Endothelial cell of umbilical vein (primary cell): Measurements from ENCODE around the gene PGAM2. TPM values are rescaled to one million over a fixed set of nuclear protein-coding genes. Genes with fewer than 3 reads are reported as not detected.

Experiments used
- BruUV-seq: library from RNA; stranded (reverse); fragments of 400-500 nt; replicated peaks from 2 replicates; lab custom pipeline; 2021; lab: Mats Ljungman, UMichigan
- CTCF ChIA-PET: fragments of 300-600, 350-600 bp; sonication (Branson Sonifier 250); formaldehyde crosslinking; loops from one replicate; lab custom pipeline; 2021; ENCODE audit warnings: antibody characterized with exemption, inconsistent platforms; lab: Charles Lee
- POLR2A ChIA-PET: fragments of 300-600, 350-600 bp; sonication (Branson Sonifier 250); formaldehyde crosslinking; loops from one replicate; lab custom pipeline; 2021; ENCODE audit warnings: antibody characterized with exemption, inconsistent platforms; lab: Charles Lee
- DNase-seq: peaks from one replicate; pipeline ENCODE4 v3.0.0-alpha.2; 2011; ENCODE audit warnings: low read depth, low spot score
- FAIRE-seq: peaks from 2 replicates; lab custom pipeline; 2011; peaks lifted over from hg19 to GRCh38; lab: Jason Lieb, UNC
- H2AFZ ChIP-seq: 2 replicates; pipeline ENCODE4 v1.6.0; 2012; ENCODE audit warnings: low read depth, low read length, control low read depth, inconsistent platforms
- H3K27ac ChIP-seq: 2 replicates; pipeline ENCODE4 v1.5.1; 2011; ENCODE audit warnings: low read depth, mild to moderate bottlenecking, control low read depth, low read length, moderate library complexity; ENCODE audit not compliant: insufficient read depth
- H3K27me3 ChIP-seq, 2 experiments: 2 replicates each; pipeline versions ENCODE4 v1.6.0 to v1.6.1; 2011; ENCODE audit warnings: low read length in 2 of 2, mixed read lengths in 1 of 2; ENCODE audit not compliant: control insufficient read depth in 2 of 2, insufficient read depth in 2 of 2
- H3K36me3 ChIP-seq, 2 experiments: 2 replicates in 1 of 2; 3 replicates in 1 of 2; pipeline ENCODE4 v1.5.1; 2011; ENCODE audit warnings: low read length in 2 of 2, mild to moderate bottlenecking in 1 of 2, moderate library complexity in 1 of 2; ENCODE audit not compliant: control insufficient read depth in 2 of 2, insufficient read depth in 2 of 2; ENCODE audit errors: extremely low read depth in 1 of 2
- H3K4me1 ChIP-seq: 3 replicates; pipeline ENCODE4 v1.5.1; 2011; ENCODE audit warnings: mild to moderate bottlenecking, low read length; ENCODE audit not compliant: control insufficient read depth, insufficient read depth; ENCODE audit errors: extremely low read depth
- H3K4me2 ChIP-seq: 2 replicates; pipeline ENCODE4 v1.6.1; 2011; ENCODE audit warnings: low read length, control low read depth, mixed read lengths; ENCODE audit not compliant: insufficient read depth
- H3K4me3 ChIP-seq, 3 experiments: fragments of 200-600 bp in 1 of 3; sonication (generic), shearing (Covaris generic) in 1 of 3; replicated peaks in 1 of 3; 2 replicates each; pipeline ENCODE4 v1.5.1; 2011 to 2016; ENCODE audit warnings: control low read depth in 3 of 3, low read length in 3 of 3, mild to moderate bottlenecking in 2 of 3, inconsistent platforms in 1 of 3, low read depth in 1 of 3, moderate library complexity in 1 of 3; ENCODE audit not compliant: insufficient read depth in 1 of 3
- H3K79me2 ChIP-seq: 2 replicates; pipeline ENCODE4 v1.6.0; 2012; ENCODE audit warnings: low read length, inconsistent platforms; ENCODE audit not compliant: control insufficient read depth, insufficient read depth
- H3K9ac ChIP-seq: replicated peaks from 2 replicates; pipeline ENCODE3; 2011; ENCODE audit warnings: low read length, control low read depth; ENCODE audit not compliant: insufficient read depth; ENCODE audit errors: extremely low read depth
- H3K9me1 ChIP-seq: replicated peaks from 3 replicates; pipeline ENCODE4 v1.6.0; 2011; ENCODE audit warnings: mild to moderate bottlenecking, low read length; ENCODE audit not compliant: control insufficient read depth, insufficient read depth; ENCODE audit errors: extremely low read depth
- H3K9me3 ChIP-seq: replicated peaks from 2 replicates; pipeline ENCODE4 v1.5.1; 2012; ENCODE audit warnings: low read length, inconsistent platforms; ENCODE audit not compliant: control insufficient read depth, insufficient read depth
- H4K20me1 ChIP-seq: replicated peaks from 2 replicates; pipeline ENCODE3; 2011; ENCODE audit warnings: mild to moderate bottlenecking, low read length; ENCODE audit not compliant: control insufficient read depth, insufficient read depth; ENCODE audit errors: extremely low read depth
- CTCF ChIP-seq, 2 donors: IDR thresholded peaks; 1 replicate in 1 of 2; 2 replicates in 1 of 2; pipeline ENCODE4 v1.5.1; 2011; ENCODE audit warnings: low read length in 2 of 2, mild to moderate bottlenecking in 2 of 2, moderate library complexity in 2 of 2, control low read depth in 1 of 2, inconsistent platforms in 1 of 2, low read depth in 1 of 2; ENCODE audit not compliant: insufficient read depth in 1 of 2; ENCODE audit errors: extremely low read depth in 1 of 2
- EZH2 ChIP-seq: IDR thresholded peaks from 2 replicates; pipeline ENCODE4 v1.6.1; 2012; ENCODE audit warnings: borderline replicate concordance, low read depth, mild to moderate bottlenecking, moderate library complexity, low read length, inconsistent platforms; ENCODE audit not compliant: severe bottlenecking
- FOS ChIP-seq: IDR thresholded peaks from 2 replicates; pipeline ENCODE4 v1.6.1; 2011; ENCODE audit warnings: mild to moderate bottlenecking, low read length, moderate library complexity, borderline replicate concordance; ENCODE audit not compliant: insufficient read depth
- GATA2 ChIP-seq: IDR thresholded peaks from 2 replicates; pipeline ENCODE4 v1.7.0; 2011; ENCODE audit warnings: low read depth, mild to moderate bottlenecking, moderate library complexity, mixed read lengths, low read length; ENCODE audit not compliant: insufficient read length, insufficient read depth
- JUN ChIP-seq: IDR thresholded peaks from 2 replicates; pipeline ENCODE4 v1.6.1; 2011; ENCODE audit warnings: borderline replicate concordance, low read depth; ENCODE audit not compliant: insufficient read length, insufficient read depth
- MYC ChIP-seq: IDR thresholded peaks from one replicate; pipeline ENCODE4 v1.6.1; 2011; ENCODE audit warnings: mild to moderate bottlenecking, low read depth, low read length
- POLR2A ChIP-seq: IDR thresholded peaks from 2 replicates; pipeline ENCODE4 v1.6.1; 2012; ENCODE audit warnings: low read depth, mild to moderate bottlenecking, control low read depth, low read length
- POLR2AphosphoS5 ChIP-seq: IDR thresholded peaks from 2 replicates; pipeline ENCODE4 v1.6.1; 2012; ENCODE audit warnings: low read depth, mild to moderate bottlenecking, control low read depth, low read length, moderate library complexity; ENCODE audit not compliant: insufficient read depth
- dilution Hi-C: fragments of 300-500 bp; cut with MboI; formaldehyde crosslinking; loops from one replicate; pipeline ENCODE4 v1.15.0; 2019; ENCODE audit warnings: low sequenced_read_pairs; ENCODE audit not compliant: extremely low pct_ligation_motif_present
- intact Hi-C: fragments of 100-400 bp; cut with micrococcal nuclease; formaldehyde crosslinking; loops from one replicate; pipeline ENCODE4 v1.10.0; 2022
- polyA plus RNA-seq, 4 experiments: library from polyadenylated mRNA; depleted of rRNA in 3 of 4; stranded (reverse) in 3 of 4; unstranded in 1 of 4; fragments of >200 nt; gene quantifications; 2 replicates each; pipeline versions ENCODE4 v1.2.1 to v1.2.3, GENCODE V29; 2011 to 2012; ENCODE audit warnings: missing spikeins in 1 of 4
- total RNA-seq: library from RNA; stranded (reverse); gene quantifications from 2 replicates; pipeline ENCODE4 v1.2.3, GENCODE V29; 2021
- TF ChIP-seq, protein P1 (sequence below): IDR thresholded peaks from 2 replicates; pipeline ENCODE4 v1.6.1; 2011; ENCODE audit not compliant: insufficient read depth, insufficient read length

Gene PGAM2
- total and polyA plus RNA-seq, 2 donors (not counting 3 experiments of a cell fraction or from before 2014, with no cell fraction given) = 0.19 TPM; not detected in 1

DNA sequence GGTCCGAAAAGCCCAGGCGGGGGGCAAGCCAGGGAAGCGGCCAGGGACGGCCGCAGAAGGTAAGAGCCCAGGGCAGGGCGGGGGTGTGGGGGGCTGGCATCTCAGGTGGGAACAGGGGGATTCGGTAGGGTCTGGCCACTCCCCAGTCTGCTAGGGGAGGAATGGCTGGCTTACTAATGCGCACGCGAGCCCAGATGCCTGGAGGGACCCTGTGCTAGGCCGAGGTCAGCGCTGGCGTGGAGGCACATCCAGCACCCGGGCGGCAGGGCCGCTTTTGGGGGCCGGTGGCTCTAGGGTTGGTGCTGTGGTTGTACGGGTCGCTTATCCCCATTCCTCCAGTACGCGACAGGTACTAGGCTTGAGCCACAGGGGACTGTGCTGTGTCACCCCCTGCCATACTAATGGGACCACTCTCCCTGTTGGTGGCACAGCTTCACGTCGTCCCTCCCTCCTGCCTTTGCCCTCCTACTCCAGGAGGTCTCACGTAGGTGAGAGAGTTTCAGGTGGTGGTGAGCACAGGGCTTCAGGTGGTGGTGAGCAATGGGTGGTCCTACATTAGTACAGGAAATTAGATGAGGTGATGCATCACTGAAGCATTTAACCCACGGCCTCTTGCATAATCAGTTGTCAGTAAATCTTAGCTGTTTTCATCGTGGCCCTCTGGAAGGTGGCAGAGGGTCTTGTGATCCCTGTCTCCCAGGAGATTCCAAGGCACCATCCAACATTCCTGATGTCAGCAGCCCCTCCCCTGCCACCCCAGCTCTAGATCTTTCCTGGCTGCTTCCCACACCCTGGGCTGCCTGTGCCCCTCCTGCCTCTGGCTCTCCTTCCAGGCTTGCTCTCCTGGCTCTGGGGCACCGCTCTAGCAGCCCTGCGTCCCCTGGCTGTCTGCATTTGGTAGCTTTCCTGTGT is 39.7 kb upstream of the PGAM2 start:
- DNase-seq = no peak
- dilution Hi-C loops (no loop called here), intact Hi-C loops (loop anchor here (2.0 kb wide), 2 partner anchors 18 to 22 kb away; partner anchors contain the start of genes POLD2 and POLM)
- Histone ChIP-seq H3K79me2 (peaks cover 5% of the 10 kb centered on the region), H3K9ac (peak overlapping the region; percentile 23), H3K9me1 (no peaks in the 10 kb centered on the region), H2AFZ (peak overlapping the region; percentile 52), H3K9me3 (no peaks in the 10 kb centered on the region), H3K27ac (no peak overlapping the region), H3K27me3 (no peaks in the 10 kb centered on the region), H3K4me1 (peaks cover 3% of the 10 kb centered on the region), H4K20me1 (no peaks in the 10 kb centered on the region), H3K36me3 (no peaks in the 10 kb centered on the region), H3K4me2 (peak overlapping the region; percentile 9), H3K4me3 (peak overlapping the region; percentile 9 to 76 (median 59))
- TF ChIP-seq GATA2 (no peak), JUN (no peak), POLR2A (no peak), POLR2AphosphoS5 (no peak), MYC (no peak), FOS (no peak), EZH2 (no peak), CTCF (IDR thresholded peaks at IDR 0.05; ENCODE audit: extremely low read depth in 1 of 2, insufficient read depth in 1 of 2, low read depth in 1 of 2, low read length in 2 of 2) (no peak)
- TF ChIP-seq, protein P1, sequence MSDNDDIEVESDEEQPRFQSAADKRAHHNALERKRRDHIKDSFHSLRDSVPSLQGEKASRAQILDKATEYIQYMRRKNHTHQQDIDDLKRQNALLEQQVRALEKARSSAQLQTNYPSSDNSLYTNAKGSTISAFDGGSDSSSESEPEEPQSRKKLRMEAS = no peak
- ChIA-PET POLR2A (no interaction called here), CTCF (interaction anchor here (1.2 to 2.8 kb wide), 5 partner anchors 11 to 33 kb away, joined by 3 to 17 read pairs (median 6); partner anchors contain the start of gene POLD2)
- no TSS peak for BruUV-seq
- FAIRE-seq = peak; percentile 43
